ENCODE results near the gene LRP1. TPM values are rescaled to one million over a fixed set of nuclear protein-coding genes. Genes with fewer than 3 reads are reported as not detected.

The LRP1 gene
- total and polyA plus RNA-seq, 3 experiments from 2014 or later = 0.29 to 2.5 (median 2.3) TPM

DNA sequence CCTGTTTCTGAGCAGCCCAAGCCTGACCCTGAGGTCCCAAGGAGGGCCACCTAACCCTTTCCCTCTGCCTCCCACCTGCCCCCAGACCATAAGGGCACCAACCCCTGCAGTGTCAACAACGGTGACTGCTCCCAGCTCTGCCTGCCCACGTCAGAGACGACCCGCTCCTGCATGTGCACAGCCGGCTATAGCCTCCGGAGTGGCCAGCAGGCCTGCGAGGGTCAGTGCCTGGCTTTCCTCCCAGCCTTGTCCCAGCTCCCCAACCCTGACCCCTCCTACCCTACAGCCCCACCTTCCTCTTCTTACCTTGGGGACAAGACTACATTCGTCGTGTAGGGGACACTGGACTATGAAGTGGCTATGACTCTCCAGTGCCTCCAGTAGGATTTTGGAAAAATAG, 52.8 kb downstream of the LRP1 start:
- Histone ChIP-seq H3K27me3 (ENCODE audit: insufficient read depth, low read length, poor library complexity, severe bottlenecking) (no peaks in the 10 kb centered on the region), H3K36me3 (ENCODE audit: insufficient read depth, low read length) (no peaks in the 10 kb centered on the region), H3K9me3 (ENCODE audit: low read length) (no peaks in the 10 kb centered on the region), H3K27ac (ENCODE audit: low read depth, low read length) (no peak overlapping the region), H3K4me1 (ENCODE audit: insufficient read depth, low read length) (no peaks in the 10 kb centered on the region), H3K4me3 (ENCODE audit: low read length) (no peak overlapping the region)
- no peaks in the 10 kb centered on the region for H3K36me3 Mint-ChIP-seq
- no peaks in the 10 kb centered on the region for H3K4me1 Mint-ChIP-seq
- no peak for DNase-seq
- H3K27me3 Mint-ChIP-seq = peaks cover 0 to 2% of the 10 kb centered on the region in 2 donors
- ChIA-PET CTCF (interaction anchor here (1.2 to 12.8 kb wide), 2 partner anchors 39 to 55 kb away, joined by 3 to 173 read pairs; partner anchors contain the start of gene LRP1), POLR2A (interaction anchor here (0.6 kb wide), 1 partner anchor 69 kb away, joined by 3 read pairs; no protein-coding TSS in a partner anchor)
- H3K9me3 Mint-ChIP-seq = no peaks in the 10 kb centered on the region
- no peak overlapping the region for H3K4me3 Mint-ChIP-seq
- no peak overlapping the region for H3K27ac Mint-ChIP-seq

GRCh38 chr12:57181561-57182155, 53.4 kb downstream of the LRP1 start:
- Mint-ChIP-seq H3K36me3 (no peaks in the 10 kb centered on the region), H3K4me1 (no peaks in the 10 kb centered on the region), H3K4me3 (no peak overlapping the region), H3K27ac (peak overlapping the region in 1 of 8 donors; percentile 24), H3K27me3 (peaks cover 0 to 2% of the 10 kb centered on the region in 2 donors), H3K9me3 (no peaks in the 10 kb centered on the region)
- Histone ChIP-seq H3K9me3 (ENCODE audit: low read length) (no peaks in the 10 kb centered on the region), H3K27ac (ENCODE audit: low read depth, low read length) (no peak overlapping the region), H3K36me3 (ENCODE audit: insufficient read depth, low read length) (no peaks in the 10 kb centered on the region), H3K4me1 (ENCODE audit: insufficient read depth, low read length) (no peaks in the 10 kb centered on the region), H3K27me3 (ENCODE audit: insufficient read depth, low read length, poor library complexity, severe bottlenecking) (no peaks in the 10 kb centered on the region), H3K4me3 (ENCODE audit: low read length) (no peak overlapping the region)
- DNase-seq = no peak
- CTCF ChIA-PET = interaction anchor here (1.2 to 12.8 kb wide), 4 partner anchors 8 to 70 kb away, joined by 3 to 173 read pairs (median 14); partner anchors contain the start of genes LRP1 and STAT6
- POLR2A ChIA-PET = interaction anchor here (0.6 kb wide), 1 partner anchor 70 kb away, joined by 3 read pairs; no protein-coding TSS in a partner anchor

GRCh38 chr12:57182918-57183575, 54.8 kb downstream of the LRP1 start:
- H3K36me3 ChIP-seq (ENCODE audit: insufficient read depth, low read length) = no peaks in the 10 kb centered on the region
- DNase-seq = peak; percentile 65 to 81 (median 67)
- H3K27me3 Mint-ChIP-seq = peaks cover 0 to 2% of the 10 kb centered on the region in 2 donors
- H3K4me1 Mint-ChIP-seq = no peaks in the 10 kb centered on the region
- H3K4me1 ChIP-seq (ENCODE audit: insufficient read depth, low read length) = no peaks in the 10 kb centered on the region
- H3K4me3 Mint-ChIP-seq = no peak overlapping the region
- no peaks in the 10 kb centered on the region for H3K36me3 Mint-ChIP-seq
- ChIA-PET POLR2A (interaction anchor here (0.5 kb wide), 1 partner anchor 498 kb away, joined by 4 read pairs; no protein-coding TSS in a partner anchor), CTCF (interaction anchor here (0.6 to 12.8 kb wide), 17 partner anchors 10 to 186 kb away, joined by 3 to 173 read pairs (median 4); partner anchors contain the start of genes LRP1 and STAT6)
- H3K27ac ChIP-seq (ENCODE audit: low read depth, low read length) = no peak overlapping the region
- no peaks in the 10 kb centered on the region for H3K27me3 ChIP-seq (ENCODE audit: insufficient read depth, low read length, poor library complexity, severe bottlenecking)
- no peaks in the 10 kb centered on the region for H3K9me3 Mint-ChIP-seq
- H3K9me3 ChIP-seq (ENCODE audit: low read length) = no peaks in the 10 kb centered on the region
- H3K4me3 ChIP-seq (ENCODE audit: low read length) = no peak overlapping the region
- H3K27ac Mint-ChIP-seq = peak overlapping the region in 1 of 8 donors; percentile 47

DNA sequence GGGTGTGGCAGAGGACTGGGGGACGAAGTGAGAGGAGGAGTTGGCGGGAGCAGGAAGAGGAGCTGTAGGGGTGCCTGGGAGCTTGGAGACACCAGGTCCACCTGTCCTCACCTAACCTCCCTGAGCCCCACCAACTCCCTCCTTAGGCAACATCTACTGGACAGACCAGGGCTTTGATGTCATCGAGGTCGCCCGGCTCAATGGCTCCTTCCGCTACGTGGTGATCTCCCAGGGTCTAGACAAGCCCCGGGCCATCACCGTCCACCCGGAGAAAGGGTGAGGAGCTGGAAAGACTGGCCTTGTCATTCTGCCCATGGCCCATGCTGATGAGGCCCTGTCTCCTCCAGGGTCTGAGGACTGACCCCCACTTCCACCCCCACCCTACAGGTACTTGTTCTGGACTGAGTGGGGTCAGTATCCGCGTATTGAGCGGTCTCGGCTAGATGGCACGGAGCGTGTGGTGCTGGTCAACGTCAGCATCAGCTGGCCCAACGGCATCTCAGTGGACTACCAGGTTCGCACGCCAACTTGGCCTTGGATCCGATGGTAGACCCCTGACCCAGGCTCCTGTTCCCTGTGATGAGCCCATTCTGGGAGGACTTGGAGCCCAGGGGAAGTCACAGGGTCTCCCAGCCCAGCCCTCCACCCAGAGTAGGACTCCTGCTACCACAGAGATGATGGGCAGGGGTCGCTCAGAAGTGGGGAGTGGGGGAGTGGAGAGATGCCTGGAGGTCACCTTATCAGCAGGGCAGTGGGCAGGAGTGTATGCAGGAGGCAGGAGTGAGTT, 55.8 kb downstream of the LRP1 start:
- Histone ChIP-seq H3K9me3 (ENCODE audit: low read length) (no peaks in the 10 kb centered on the region), H3K4me3 (ENCODE audit: low read length) (no peak overlapping the region), H3K27me3 (ENCODE audit: insufficient read depth, low read length, poor library complexity, severe bottlenecking) (no peaks in the 10 kb centered on the region), H3K4me1 (ENCODE audit: insufficient read depth, low read length) (no peaks in the 10 kb centered on the region), H3K27ac (ENCODE audit: low read depth, low read length) (no peak overlapping the region), H3K36me3 (ENCODE audit: insufficient read depth, low read length) (no peaks in the 10 kb centered on the region)
- DNase-seq = no peak
- H3K27me3 Mint-ChIP-seq = peaks cover 0 to 2% of the 10 kb centered on the region in 2 donors
- no peak overlapping the region for H3K4me3 Mint-ChIP-seq
- H3K9me3 Mint-ChIP-seq = no peaks in the 10 kb centered on the region
- POLR2A ChIA-PET = interaction anchor here (0.5 kb wide), 1 partner anchor 499 kb away, joined by 4 read pairs; no protein-coding TSS in a partner anchor
- CTCF ChIA-PET = interaction anchor here (0.6 to 12.8 kb wide), 8 partner anchors 9 to 188 kb away, joined by 3 to 173 read pairs (median 4); partner anchors contain the start of genes LRP1 and STAT6
- H3K27ac Mint-ChIP-seq = no peak overlapping the region
- no peaks in the 10 kb centered on the region for H3K4me1 Mint-ChIP-seq
- no peaks in the 10 kb centered on the region for H3K36me3 Mint-ChIP-seq

GRCh38 chr12:57185403-57185802, 57.1 kb downstream of the LRP1 start:
- no peaks in the 10 kb centered on the region for H3K9me3 Mint-ChIP-seq
- H3K4me1 ChIP-seq (ENCODE audit: insufficient read depth, low read length) = no peaks in the 10 kb centered on the region
- H3K4me3 Mint-ChIP-seq = no peak overlapping the region
- no peak for DNase-seq
- no peaks in the 10 kb centered on the region for H3K36me3 ChIP-seq (ENCODE audit: insufficient read depth, low read length)
- H3K27me3 Mint-ChIP-seq = peaks cover 0 to 2% of the 10 kb centered on the region in 2 donors
- H3K27ac Mint-ChIP-seq = no peak overlapping the region
- POLR2A ChIA-PET = no interaction called here
- H3K4me1 Mint-ChIP-seq = no peaks in the 10 kb centered on the region
- CTCF ChIA-PET = interaction anchor here (1.1 to 12.8 kb wide), 3 partner anchors 29 to 73 kb away, joined by 4 to 173 read pairs (median 9); partner anchors contain the start of gene LRP1
- no peaks in the 10 kb centered on the region for H3K36me3 Mint-ChIP-seq
- no peak overlapping the region for H3K4me3 ChIP-seq (ENCODE audit: low read length)
- no peaks in the 10 kb centered on the region for H3K9me3 ChIP-seq (ENCODE audit: low read length)
- H3K27me3 ChIP-seq (ENCODE audit: insufficient read depth, low read length, poor library complexity, severe bottlenecking) = no peaks in the 10 kb centered on the region
- no peak overlapping the region for H3K27ac ChIP-seq (ENCODE audit: low read depth, low read length)

DNA sequence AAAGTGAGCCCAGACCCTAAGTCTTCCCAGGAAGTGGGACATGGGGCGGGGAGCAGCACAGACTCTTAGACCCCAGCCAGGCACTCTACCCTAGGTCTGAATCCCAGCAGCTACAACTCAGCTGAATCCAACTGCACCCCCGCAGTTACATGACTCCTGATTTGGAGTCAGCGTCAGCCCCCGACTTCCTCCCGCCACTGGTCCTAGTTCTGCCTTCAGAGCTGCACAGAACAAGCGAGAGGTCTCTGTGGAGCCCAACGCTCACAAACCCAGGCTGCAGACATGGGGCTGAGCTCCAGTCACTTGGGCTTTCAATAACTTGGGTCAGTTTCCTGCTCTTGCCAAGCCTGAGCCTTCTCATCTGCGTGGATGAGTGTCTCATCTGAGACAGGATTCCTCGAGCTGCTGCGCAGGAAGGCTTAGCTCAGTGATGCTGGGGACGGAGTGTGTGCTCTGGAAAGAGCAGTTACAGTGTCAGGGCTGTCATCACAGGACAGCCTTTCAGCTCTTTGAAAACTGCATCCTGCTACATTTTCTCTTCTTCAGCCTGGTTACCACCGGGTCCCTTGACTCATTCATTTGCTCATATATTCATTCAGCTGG, 57.7 kb downstream of the LRP1 start:
- H3K27me3 ChIP-seq (ENCODE audit: insufficient read depth, low read length, poor library complexity, severe bottlenecking) = no peaks in the 10 kb centered on the region
- DNase-seq = no peak
- Mint-ChIP-seq H3K4me1 (no peaks in the 10 kb centered on the region), H3K9me3 (no peaks in the 10 kb centered on the region), H3K27me3 (peaks cover 0 to 2% of the 10 kb centered on the region in 2 donors), H3K27ac (no peak overlapping the region), H3K4me3 (no peak overlapping the region), H3K36me3 (no peaks in the 10 kb centered on the region)
- ChIA-PET CTCF (interaction anchor here (1.1 to 12.8 kb wide), 5 partner anchors 28 to 117 kb away, joined by 4 to 173 read pairs (median 5); partner anchors contain the start of gene LRP1), POLR2A (no interaction called here)
- no peaks in the 10 kb centered on the region for H3K36me3 ChIP-seq (ENCODE audit: insufficient read depth, low read length)
- H3K27ac ChIP-seq (ENCODE audit: low read depth, low read length) = no peak overlapping the region
- H3K9me3 ChIP-seq (ENCODE audit: low read length) = no peaks in the 10 kb centered on the region
- no peak overlapping the region for H3K4me3 ChIP-seq (ENCODE audit: low read length)
- H3K4me1 ChIP-seq (ENCODE audit: insufficient read depth, low read length) = no peaks in the 10 kb centered on the region

DNA sequence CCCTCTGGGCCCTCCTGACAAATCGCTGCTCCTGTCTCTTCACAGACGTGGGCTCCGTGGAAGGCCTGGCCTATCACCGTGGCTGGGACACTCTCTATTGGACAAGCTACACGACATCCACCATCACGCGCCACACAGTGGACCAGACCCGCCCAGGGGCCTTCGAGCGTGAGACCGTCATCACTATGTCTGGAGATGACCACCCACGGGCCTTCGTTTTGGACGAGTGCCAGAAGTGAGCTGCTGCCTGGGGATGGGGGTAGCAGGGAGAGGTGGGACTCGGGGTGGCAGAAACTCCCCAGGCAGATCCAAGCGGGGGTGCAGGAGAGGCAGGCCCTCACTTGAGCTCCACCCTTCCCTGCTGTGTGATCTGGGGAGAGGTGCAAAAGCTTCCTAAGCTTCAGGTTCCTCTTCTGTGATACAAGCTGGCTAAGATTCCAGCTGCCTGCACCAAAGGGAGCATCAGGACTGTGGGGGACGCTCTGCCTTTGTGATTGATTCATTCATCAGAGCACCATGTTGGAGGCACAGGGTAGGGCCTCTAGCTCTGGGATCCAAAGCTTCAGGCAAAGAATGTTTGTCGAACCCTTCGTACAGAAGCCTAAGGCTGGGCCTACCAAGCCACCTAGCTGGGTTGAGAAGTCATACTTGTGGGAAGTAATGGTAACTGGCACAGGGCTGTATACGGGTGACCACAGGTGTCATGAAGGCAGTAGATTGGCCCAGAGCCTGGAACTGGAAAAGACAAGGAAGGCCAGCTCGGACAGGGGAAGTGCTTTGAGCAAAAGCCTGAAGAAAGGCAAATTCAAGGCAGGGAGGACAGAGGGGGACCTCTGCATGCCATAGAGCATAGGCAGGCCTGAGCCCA, 59.2 kb downstream of the LRP1 start:
- H3K9me3 ChIP-seq (ENCODE audit: low read length) = no peaks in the 10 kb centered on the region
- H3K27me3 Mint-ChIP-seq = peaks cover 0 to 2% of the 10 kb centered on the region in 2 donors
- H3K27me3 ChIP-seq (ENCODE audit: insufficient read depth, low read length, poor library complexity, severe bottlenecking) = no peaks in the 10 kb centered on the region
- H3K4me1 ChIP-seq (ENCODE audit: insufficient read depth, low read length) = no peaks in the 10 kb centered on the region
- no peaks in the 10 kb centered on the region for H3K9me3 Mint-ChIP-seq
- CTCF ChIA-PET = interaction anchor here (0.8 to 12.8 kb wide), 5 partner anchors 14 to 118 kb away, joined by 3 to 173 read pairs (median 5); partner anchors contain the start of gene LRP1
- H3K27ac Mint-ChIP-seq = peak overlapping the region in 1 of 8 donors; percentile 19
- H3K36me3 ChIP-seq (ENCODE audit: insufficient read depth, low read length) = no peaks in the 10 kb centered on the region
- H3K4me3 Mint-ChIP-seq = no peak overlapping the region
- H3K4me1 Mint-ChIP-seq = no peaks in the 10 kb centered on the region
- no peaks in the 10 kb centered on the region for H3K36me3 Mint-ChIP-seq
- H3K27ac ChIP-seq (ENCODE audit: low read depth, low read length) = no peak overlapping the region
- DNase-seq = no peak
- POLR2A ChIA-PET = interaction anchor here (0.6 kb wide), 1 partner anchor 614 kb away, joined by 9 read pairs; no protein-coding TSS in a partner anchor
- no peak overlapping the region for H3K4me3 ChIP-seq (ENCODE audit: low read length)

Data from CD8-positive, alpha-beta memory T cell (primary cell).